Lung (tissue), 12 donors: ENCODE results near the gene TMTC2. TPM values are rescaled to one million over a fixed set of nuclear protein-coding genes. Genes with fewer than 3 reads are reported as not detected.
A peak's percentile ranks its signal among the peaks of the same experiment; 100 is the strongest.

Experiments used
- ATAC-seq: fragments of 200-7000 bp; cut with Tn5 transposase; one replicate; pipeline ENCODE4 v1.9.1; 2020; ENCODE audit warnings: moderate number of reproducible peaks; ENCODE audit not compliant: insufficient read depth, low FRiP score
- DNase-seq, 3 donors: peaks; one replicate each; pipeline ENCODE4 v3.0.0-alpha.2; 2013 to 2017
- H3K27ac ChIP-seq, 2 donors: one replicate each; pipeline ENCODE4 v1.5.1; 2013; ENCODE audit warnings: mild to moderate bottlenecking in 2 of 2, moderate library complexity in 2 of 2, control low read depth in 1 of 2, inconsistent platforms in 1 of 2, low read depth in 1 of 2, low read length in 1 of 2
- H3K27me3 ChIP-seq, 3 donors: one replicate each; pipeline ENCODE4 v1.5.1; 2013; ENCODE audit warnings: low read length in 2 of 3; ENCODE audit not compliant: control insufficient read depth in 3 of 3, insufficient read depth in 3 of 3
- H3K36me3 ChIP-seq, 4 donors: one replicate each; pipeline ENCODE4 v1.5.1; 2013; ENCODE audit warnings: low read length in 4 of 4, mild to moderate bottlenecking in 1 of 4, moderate library complexity in 1 of 4; ENCODE audit not compliant: control insufficient read depth in 4 of 4, insufficient read depth in 4 of 4
- H3K4me1 ChIP-seq, 5 donors: one replicate each; pipeline ENCODE4 v1.5.1; 2013; ENCODE audit warnings: low read length in 5 of 5, mild to moderate bottlenecking in 2 of 5, moderate library complexity in 1 of 5; ENCODE audit not compliant: control insufficient read depth in 5 of 5, insufficient read depth in 5 of 5
- H3K4me3 ChIP-seq: one replicate; pipeline ENCODE4 v1.5.1; 2013; ENCODE audit warnings: mild to moderate bottlenecking, control low read depth, moderate library complexity
- H3K9ac ChIP-seq, 2 donors: one replicate each; pipeline ENCODE4 v1.5.1; 2013; ENCODE audit warnings: low read length in 2 of 2, control low read depth in 1 of 2; ENCODE audit not compliant: insufficient read depth in 1 of 2
- H3K9me3 ChIP-seq, 4 donors: one replicate each; pipeline ENCODE4 v1.5.1; 2013; ENCODE audit warnings: low read length in 3 of 4, mild to moderate bottlenecking in 1 of 4, moderate library complexity in 1 of 4; ENCODE audit not compliant: control insufficient read depth in 4 of 4, insufficient read depth in 3 of 4
- CTCF ChIP-seq: IDR thresholded peaks from 2 replicates; pipeline ENCODE4 v1.5.1; 2012; ENCODE audit warnings: mild to moderate bottlenecking; ENCODE audit errors: control extremely low read depth, extremely low read depth
- WGBS, 2 donors: extraction: QIAGEN DNeasy Blood & Tissue Kit; methylation state at CpG; one replicate each; pipeline ENCODE4 v1.1.7; 2013; 5-methylcytosine and 5-hydroxymethylcytosine counted together
- polyA plus RNA-seq, 2 donors: library from polyadenylated mRNA; stranded (reverse); fragments of 200-250 nt; gene quantifications; one replicate each; pipeline ENCODE4 v1.2.1, GENCODE V29; 2013
- total RNA-seq, 2 donors: library from RNA; depleted of rRNA in 1 of 2; stranded (reverse); fragments of >200 nt in 1 of 2; gene quantifications; one replicate each; pipeline ENCODE4 v1.2.1, GENCODE V29; 2014 to 2021
- donor health status: control.
- donor health status: control.
- donor health status: Bipolar disorder and iron deficiency.
- donor health status: healthy.
- donor health status: DM: yes; HTN: yes; CAD: no.

Gene TMTC2
- total and polyA plus RNA-seq, 4 donors: 5.3 to 77.1 (median 14.0) TPM

DNA sequence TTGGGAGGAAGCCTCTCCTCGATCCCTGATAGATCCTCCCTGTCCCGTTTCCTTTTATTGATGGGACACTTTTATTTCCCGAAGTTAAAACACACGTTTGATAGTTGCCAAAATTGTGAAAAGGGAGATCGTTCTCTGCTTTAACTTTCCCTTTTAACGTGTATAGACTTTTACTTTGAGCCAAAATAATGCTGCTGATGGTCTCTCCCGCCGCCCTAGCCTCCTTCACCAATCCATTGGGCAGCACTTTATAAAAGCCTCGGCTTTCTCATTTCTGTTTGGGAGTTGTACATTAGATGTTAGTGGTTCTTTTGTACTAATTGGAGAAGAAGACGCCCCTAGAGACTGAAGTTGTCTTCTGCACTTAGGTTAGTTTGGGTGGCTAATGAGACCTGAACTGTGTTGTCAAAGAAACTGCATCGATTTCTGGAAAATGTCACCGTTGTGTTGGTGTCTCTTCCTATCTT is 1.4 kb downstream of the TMTC2 start:
- H3K36me3 ChIP-seq: peaks cover 0 to 6% (median 3%) of the 10 kb centered on the region in 4 donors
- H3K9ac ChIP-seq: peak overlapping the region in 1 of 2 donors; percentile 95
- no peaks in the 10 kb centered on the region for H3K9me3 ChIP-seq
- H3K4me1 ChIP-seq: peaks cover 0 to 29% (median 6%) of the 10 kb centered on the region in 5 donors
- TF ChIP-seq CTCF: no peak
- peak overlapping the region; percentile 61 for H3K4me3 ChIP-seq
- 5 to 7% methylated on average over 12 of the region's 12 CpGs for WGBS, 2 donors
- ATAC-seq (no peak), DNase-seq (peak in 2 of 3 donors; percentile 51 to 55)
- no peaks in the 10 kb centered on the region for H3K27me3 ChIP-seq
- H3K27ac ChIP-seq: no peak overlapping the region

DNA sequence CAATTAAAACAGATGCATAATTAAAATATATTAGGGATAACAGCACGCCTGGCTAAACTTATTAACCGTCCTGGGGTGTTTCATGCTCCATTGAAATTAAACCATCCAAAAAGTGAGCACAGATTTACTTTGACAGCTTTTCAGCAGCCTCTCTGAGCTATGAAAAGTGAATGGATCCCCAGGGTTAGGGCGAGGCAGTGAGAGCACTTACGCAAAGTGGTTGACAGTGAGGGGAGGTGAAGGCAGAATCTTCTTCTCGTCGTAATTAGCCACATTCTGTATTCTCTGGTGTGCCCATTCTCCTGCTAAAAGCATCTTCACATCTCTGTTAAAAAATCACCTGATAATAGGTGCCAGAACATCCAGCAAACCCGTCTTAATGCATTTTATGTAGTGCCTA is 1.9 kb downstream of the TMTC2 start:
- Histone ChIP-seq H3K4me3 (no peak overlapping the region), H3K27ac (no peak overlapping the region), H3K36me3 (peaks cover 0 to 9% (median 3%) of the 10 kb centered on the region in 4 donors), H3K27me3 (no peaks in the 10 kb centered on the region), H3K9ac (peak overlapping the region in 1 of 2 donors; percentile 95), H3K4me1 (peaks cover 0 to 29% (median 6%) of the 10 kb centered on the region in 5 donors), H3K9me3 (no peaks in the 10 kb centered on the region)
- TF ChIP-seq CTCF: no peak
- WGBS, 2 donors: 76 to 80% methylated on average over 7 of the region's 7 CpGs
- no peak for ATAC-seq
- no peak for DNase-seq

GRCh38 chr12:82690006-82690405 is 3.3 kb downstream of the TMTC2 start:
- Histone ChIP-seq H3K9ac (peak overlapping the region in 1 of 2 donors; percentile 47), H3K27me3 (no peaks in the 10 kb centered on the region), H3K27ac (no peak overlapping the region), H3K36me3 (peaks cover 0 to 11% (median 3%) of the 10 kb centered on the region in 4 donors), H3K4me1 (peaks cover 0 to 29% (median 6%) of the 10 kb centered on the region in 5 donors), H3K9me3 (no peaks in the 10 kb centered on the region), H3K4me3 (no peak overlapping the region)
- DNase-seq (peak in 1 of 3 donors; percentile 25), ATAC-seq (no peak)
- WGBS, 2 donors: 84 to 94% methylated on average over 1 of the region's 1 CpG
- TF ChIP-seq CTCF: no peak

- no peak overlapping the region for H3K27ac ChIP-seq
- peaks cover 0 to 29% (median 6%) of the 10 kb centered on the region in 5 donors for H3K4me1 ChIP-seq
- TF ChIP-seq CTCF: no peak
- H3K27me3 ChIP-seq: no peaks in the 10 kb centered on the region
- 81 to 88% methylated on average over 1 of the region's 1 CpG for WGBS, 2 donors
- H3K9me3 ChIP-seq: no peaks in the 10 kb centered on the region
- ATAC-seq (no peak), DNase-seq (no peak)
- no peak overlapping the region for H3K9ac ChIP-seq
- H3K36me3 ChIP-seq: peaks cover 0 to 11% (median 3%) of the 10 kb centered on the region in 4 donors
- no peak overlapping the region for H3K4me3 ChIP-seq
Measured at GRCh38 chr12:82691513-82691912, 4.8 kb downstream of the TMTC2 start.
